Measurements from ENCODE around the gene EDC3.

- TF ChIP-seq POLR2A (IDR thresholded peaks at IDR 0.05; ENCODE audit: borderline replicate concordance, extremely low read depth, insufficient read depth, insufficient read length) = no peak
- no peak for TF ChIP-seq CTCF (IDR thresholded peaks at IDR 0.05 in 2 of 3, conservative IDR thresholded peaks at IDR 0.05 in 1 of 3; ENCODE audit: borderline replicate concordance in 1 of 3, insufficient read depth in 1 of 3, low read depth in 2 of 3, low read length in 2 of 3)
- TF ChIP-seq YY1 (IDR thresholded peaks at IDR 0.05; ENCODE audit: extremely low read depth, insufficient replicate concordance, low read depth, low read length) = no peak
- TF ChIP-seq JUND (IDR thresholded peaks at IDR 0.05) = no peak
- no peak for TF ChIP-seq SIN3A (IDR thresholded peaks at IDR 0.05; ENCODE audit: low read depth)
- no peak for TF ChIP-seq REST (IDR thresholded peaks at IDR 0.05; ENCODE audit: low read depth)
Measured at GRCh38 chr15:74603026-74603788, 92.6 kb downstream of the EDC3 start.
